ENCODE data around the gene FGG. TPM values are rescaled to one million over a fixed set of nuclear protein-coding genes. Genes with fewer than 3 reads are reported as not detected.

The FGG gene
- 236 TPM for total RNA-seq
- long read RNA-seq, transcript FGG-203 (10 exons, 1,760 nt), result major isoform, 599 of 674 reads
- long read RNA-seq, transcript FGG-201 (9 exons, 1,659 nt), result minor isoform, 53 of 674 reads
- long read RNA-seq, partial matches to known transcripts, result 8 of 674 reads
- long read RNA-seq, other reads (novel, unspliced or antisense), result 12 of 674 reads

DNA sequence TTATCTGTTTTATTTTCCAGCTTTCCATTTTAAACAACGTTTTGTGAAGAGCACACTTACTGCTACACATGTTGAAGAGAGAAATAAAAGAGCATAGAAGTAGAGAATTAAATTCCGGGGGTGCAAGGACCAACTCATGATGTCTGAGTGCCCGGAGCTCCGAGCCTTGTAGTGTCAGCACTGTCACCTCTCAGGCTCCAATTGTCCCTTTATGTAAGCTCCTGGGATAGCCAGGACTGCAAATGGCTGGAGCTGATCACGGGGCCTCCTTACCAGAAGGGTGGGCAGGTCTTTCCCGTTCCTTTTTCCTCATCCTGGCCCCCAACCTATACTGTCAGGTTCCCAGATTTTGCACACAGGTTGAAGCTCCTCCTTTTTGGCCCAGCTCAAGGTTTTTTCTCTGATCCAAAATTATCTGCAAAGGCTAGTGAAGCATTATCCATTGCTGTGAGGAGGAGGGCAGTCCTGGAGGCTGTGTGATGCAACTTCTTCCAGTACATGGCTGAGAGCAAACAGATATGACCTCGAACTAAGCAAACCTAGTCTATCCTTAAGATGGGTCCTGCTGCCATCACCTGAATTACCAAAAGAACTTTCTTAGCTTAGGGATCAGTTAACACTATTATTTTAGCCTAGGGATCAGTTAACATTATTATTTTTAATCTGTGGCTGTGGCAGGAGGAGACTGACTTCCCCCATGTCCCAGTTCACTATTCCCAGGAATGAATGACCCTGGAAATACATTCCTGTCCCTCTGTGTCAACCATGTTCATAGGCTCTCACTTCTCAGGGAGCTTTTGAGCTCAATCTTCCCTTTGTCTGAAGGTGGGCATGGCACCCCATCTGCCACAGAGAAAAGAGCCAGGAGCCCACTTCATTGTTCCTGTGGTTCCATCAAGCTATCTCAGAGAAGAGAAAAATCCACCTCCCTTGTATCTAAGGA, at the start of gene FGG:
Gene FGG, minus strand, starts transcription at position 185 of the 943 bp plus-strand sequence. Its CDS starts 47 bp downstream, at position 138.
- no peaks in the 10 kb centered on the region for H3K36me3 ChIP-seq
- no peaks in the 10 kb centered on the region for H3K4me1 ChIP-seq
- TF ChIP-seq, protein P1, sequence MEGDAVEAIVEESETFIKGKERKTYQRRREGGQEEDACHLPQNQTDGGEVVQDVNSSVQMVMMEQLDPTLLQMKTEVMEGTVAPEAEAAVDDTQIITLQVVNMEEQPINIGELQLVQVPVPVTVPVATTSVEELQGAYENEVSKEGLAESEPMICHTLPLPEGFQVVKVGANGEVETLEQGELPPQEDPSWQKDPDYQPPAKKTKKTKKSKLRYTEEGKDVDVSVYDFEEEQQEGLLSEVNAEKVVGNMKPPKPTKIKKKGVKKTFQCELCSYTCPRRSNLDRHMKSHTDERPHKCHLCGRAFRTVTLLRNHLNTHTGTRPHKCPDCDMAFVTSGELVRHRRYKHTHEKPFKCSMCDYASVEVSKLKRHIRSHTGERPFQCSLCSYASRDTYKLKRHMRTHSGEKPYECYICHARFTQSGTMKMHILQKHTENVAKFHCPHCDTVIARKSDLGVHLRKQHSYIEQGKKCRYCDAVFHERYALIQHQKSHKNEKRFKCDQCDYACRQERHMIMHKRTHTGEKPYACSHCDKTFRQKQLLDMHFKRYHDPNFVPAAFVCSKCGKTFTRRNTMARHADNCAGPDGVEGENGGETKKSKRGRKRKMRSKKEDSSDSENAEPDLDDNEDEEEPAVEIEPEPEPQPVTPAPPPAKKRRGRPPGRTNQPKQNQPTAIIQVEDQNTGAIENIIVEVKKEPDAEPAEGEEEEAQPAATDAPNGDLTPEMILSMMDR (IDR thresholded peaks at IDR 0.05), result no peak
- no peaks in the 10 kb centered on the region for H3K27me3 ChIP-seq (ENCODE audit: low read depth)
- ATAC-seq (peak; percentile 61 to 68), DNase-seq (no peak)
- H3K4me3 ChIP-seq, result peak within 1 kb of the TSS; percentile 9
- intact Hi-C loops (cut with DNase I), result loop anchor here (10.0 kb wide), 1 partner anchor 58 kb away; the partner anchor contains the start of gene PLRG1
- no peak within 1 kb of the TSS for H3K27ac ChIP-seq
- no peaks in the 10 kb centered on the region for H3K9me3 ChIP-seq

DNA sequence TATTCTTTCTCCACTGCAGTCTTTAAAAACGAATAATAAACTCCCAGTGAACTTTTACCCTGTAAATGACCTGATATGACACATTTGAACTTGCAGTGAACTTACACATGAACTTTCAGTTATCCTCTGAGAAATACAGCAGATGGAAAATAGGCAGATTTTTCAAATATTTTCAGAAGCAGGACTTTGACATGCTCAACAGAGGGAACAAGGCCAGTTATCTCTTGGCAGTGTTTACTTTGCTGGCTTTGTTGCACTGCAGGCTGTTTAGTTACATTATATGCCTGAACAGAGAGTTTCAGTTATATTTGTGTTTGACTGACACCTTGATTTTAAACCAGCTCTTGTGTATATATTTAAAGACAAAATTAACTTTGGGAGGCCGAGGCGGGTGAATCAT, 47.6 kb upstream of the FGG start:
- TF ChIP-seq, protein P1 (IDR thresholded peaks at IDR 0.05), result no peak

DNA sequence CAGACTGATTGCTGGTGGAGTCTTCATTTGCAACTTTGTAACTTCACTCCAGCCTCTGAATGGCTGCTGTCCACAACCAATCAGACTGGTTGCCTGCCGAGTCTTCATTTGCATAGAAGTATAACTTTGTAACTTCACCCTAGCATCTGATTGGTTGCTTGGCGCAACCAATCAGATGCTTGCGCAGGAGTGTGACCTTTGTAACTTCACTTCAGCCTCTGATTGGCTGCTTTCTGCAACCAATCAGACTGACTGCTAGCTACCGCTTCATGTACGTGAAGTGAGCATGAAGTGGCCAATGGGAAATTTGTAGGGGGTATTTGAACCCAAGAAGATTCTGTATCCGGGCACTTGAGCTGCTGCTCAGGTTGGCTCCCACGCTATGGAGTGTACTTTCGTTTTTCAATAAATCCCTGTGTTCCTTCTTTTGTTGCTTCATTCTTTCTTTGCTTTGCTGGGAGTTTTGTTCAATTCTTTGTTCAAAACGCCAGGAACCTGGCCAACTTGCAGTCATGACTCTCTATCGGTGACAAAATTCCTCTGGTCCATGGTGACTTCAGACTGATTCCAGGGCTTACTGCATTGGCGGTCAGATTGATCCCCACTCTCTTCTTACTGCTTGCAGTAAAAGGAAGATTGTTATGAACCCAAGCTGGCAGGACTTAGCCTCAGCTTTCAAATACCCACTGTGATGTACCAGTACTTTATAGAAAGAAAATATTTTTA, 46.4 kb upstream of the FGG start:
- no peak overlapping the region for H3K27ac ChIP-seq
- H3K4me1 ChIP-seq, result no peaks in the 10 kb centered on the region
- intact Hi-C loops (cut with DNase I), result no loop called here
- no peaks in the 10 kb centered on the region for H3K27me3 ChIP-seq (ENCODE audit: low read depth)
- TF ChIP-seq, protein P1 (IDR thresholded peaks at IDR 0.05), result no peak
- H3K4me3 ChIP-seq, result no peak overlapping the region
- ATAC-seq (no peak), DNase-seq (no peak)
- H3K9me3 ChIP-seq, result no peaks in the 10 kb centered on the region
- H3K36me3 ChIP-seq, result no peaks in the 10 kb centered on the region

More for the DNA sequence above, 47.6 kb upstream of the FGG start:
- no peaks in the 10 kb centered on the region for H3K4me1 ChIP-seq
- H3K9me3 ChIP-seq, result no peaks in the 10 kb centered on the region
- DNase-seq, result no peak
- ATAC-seq, result no peak
- intact Hi-C loops (cut with DNase I), result no loop called here
- no peak overlapping the region for H3K27ac ChIP-seq
- H3K27me3 ChIP-seq (ENCODE audit: low read depth), result no peaks in the 10 kb centered on the region
- no peak overlapping the region for H3K4me3 ChIP-seq
- no peaks in the 10 kb centered on the region for H3K36me3 ChIP-seq

DNA sequence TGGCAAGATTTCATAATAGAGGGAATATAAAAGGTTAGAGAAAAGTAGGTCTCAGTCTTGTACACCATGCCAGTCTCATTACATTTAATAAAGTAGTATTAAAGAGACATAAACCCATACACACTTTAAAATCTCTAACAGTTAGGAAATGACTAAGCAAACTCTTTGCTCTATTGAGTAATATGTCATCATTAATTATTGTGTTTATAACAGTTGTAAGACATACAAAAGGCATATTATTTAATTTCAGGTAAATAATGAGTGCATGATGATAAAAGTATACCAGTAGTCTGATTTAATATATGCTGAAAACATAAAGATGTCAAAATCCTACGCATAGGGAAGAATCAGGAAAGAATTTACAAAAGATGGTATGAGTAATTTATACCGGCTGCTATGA, 31.0 kb upstream of the FGG start:
- TF ChIP-seq, protein P1 (IDR thresholded peaks at IDR 0.05), result no peak
- H3K27me3 ChIP-seq (ENCODE audit: low read depth), result no peaks in the 10 kb centered on the region
- no peak for DNase-seq
- no peak for ATAC-seq
- H3K27ac ChIP-seq, result no peak overlapping the region
- intact Hi-C loops (cut with DNase I), result no loop called here
- no peaks in the 10 kb centered on the region for H3K4me1 ChIP-seq
- H3K9me3 ChIP-seq, result no peaks in the 10 kb centered on the region
- H3K36me3 ChIP-seq, result no peaks in the 10 kb centered on the region
- no peak overlapping the region for H3K4me3 ChIP-seq

DNA sequence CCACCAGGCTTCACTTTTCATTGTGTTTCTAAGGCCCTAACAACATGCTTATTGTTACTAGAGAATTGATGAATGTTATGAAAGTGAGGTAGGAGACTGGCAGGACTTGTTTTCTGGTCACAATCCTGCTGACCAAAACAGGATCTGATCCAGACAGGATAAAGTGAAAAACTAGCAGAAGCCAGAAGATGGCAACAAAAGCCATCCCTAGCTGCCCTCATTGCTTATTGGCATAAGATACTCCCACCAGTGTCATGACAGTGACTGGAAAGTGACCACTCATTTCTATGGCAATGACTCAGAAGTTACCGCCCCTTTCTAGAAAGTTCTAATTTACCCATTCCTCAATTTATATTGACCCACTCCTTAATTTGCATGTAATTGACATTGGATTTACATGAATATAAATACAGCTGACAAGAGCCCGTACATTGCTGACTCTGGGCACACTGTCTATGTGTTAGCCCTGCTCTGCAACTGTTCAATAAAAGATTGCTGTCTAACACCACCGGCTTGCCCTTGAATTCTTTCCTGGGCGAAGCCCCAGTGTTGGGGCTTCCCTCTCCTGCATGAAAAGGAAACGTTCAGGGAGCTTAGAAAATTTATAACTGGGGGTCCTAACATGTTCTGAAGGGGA, 30.0 kb upstream of the FGG start:
- H3K27me3 ChIP-seq (ENCODE audit: low read depth), result no peaks in the 10 kb centered on the region
- no peaks in the 10 kb centered on the region for H3K36me3 ChIP-seq
- H3K9me3 ChIP-seq, result no peaks in the 10 kb centered on the region
- DNase-seq (no peak), ATAC-seq (no peak)
- intact Hi-C loops (cut with DNase I), result no loop called here
- TF ChIP-seq, protein P1 (IDR thresholded peaks at IDR 0.05), result no peak
- H3K4me3 ChIP-seq, result no peak overlapping the region
- no peaks in the 10 kb centered on the region for H3K4me1 ChIP-seq
- no peak overlapping the region for H3K27ac ChIP-seq

Data from lower lobe of right lung (tissue), 2 donors.